ENCODE measurements around the gene SLC43A3.

DNA sequence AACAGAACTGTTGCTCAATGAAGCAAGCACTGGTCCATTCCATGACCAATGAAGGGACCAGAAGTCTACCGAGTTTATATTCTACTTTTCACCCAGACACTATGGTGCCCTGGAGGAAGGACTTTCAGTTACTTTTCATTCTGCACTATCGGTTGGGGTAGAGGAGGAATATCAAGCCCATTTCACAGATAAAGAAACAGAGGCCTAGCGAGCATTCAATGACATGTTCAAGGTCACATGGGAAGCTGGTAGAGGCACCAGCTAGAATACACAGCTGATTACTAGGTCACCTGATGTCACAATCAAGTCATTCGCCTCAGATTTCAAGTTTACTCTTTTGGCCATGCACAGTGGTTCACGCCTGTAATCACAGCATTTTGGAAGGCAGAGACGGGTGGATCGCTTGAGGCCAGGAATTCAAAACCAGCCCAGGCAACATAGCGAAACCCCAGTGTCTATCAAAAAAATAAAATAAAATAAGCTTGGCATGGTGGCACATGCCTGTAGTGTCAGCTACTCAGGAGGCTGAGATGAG lies 18.9 kb downstream of the SLC43A3 start:
- TF ChIP-seq, protein P1, sequence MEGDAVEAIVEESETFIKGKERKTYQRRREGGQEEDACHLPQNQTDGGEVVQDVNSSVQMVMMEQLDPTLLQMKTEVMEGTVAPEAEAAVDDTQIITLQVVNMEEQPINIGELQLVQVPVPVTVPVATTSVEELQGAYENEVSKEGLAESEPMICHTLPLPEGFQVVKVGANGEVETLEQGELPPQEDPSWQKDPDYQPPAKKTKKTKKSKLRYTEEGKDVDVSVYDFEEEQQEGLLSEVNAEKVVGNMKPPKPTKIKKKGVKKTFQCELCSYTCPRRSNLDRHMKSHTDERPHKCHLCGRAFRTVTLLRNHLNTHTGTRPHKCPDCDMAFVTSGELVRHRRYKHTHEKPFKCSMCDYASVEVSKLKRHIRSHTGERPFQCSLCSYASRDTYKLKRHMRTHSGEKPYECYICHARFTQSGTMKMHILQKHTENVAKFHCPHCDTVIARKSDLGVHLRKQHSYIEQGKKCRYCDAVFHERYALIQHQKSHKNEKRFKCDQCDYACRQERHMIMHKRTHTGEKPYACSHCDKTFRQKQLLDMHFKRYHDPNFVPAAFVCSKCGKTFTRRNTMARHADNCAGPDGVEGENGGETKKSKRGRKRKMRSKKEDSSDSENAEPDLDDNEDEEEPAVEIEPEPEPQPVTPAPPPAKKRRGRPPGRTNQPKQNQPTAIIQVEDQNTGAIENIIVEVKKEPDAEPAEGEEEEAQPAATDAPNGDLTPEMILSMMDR (IDR thresholded peaks at IDR 0.05): no peak
- TF ChIP-seq EP300 (IDR thresholded peaks at IDR 0.05): no peak

Measured in ovary (tissue), 3 donors.